Measurements from ENCODE around the gene TCOF1. TPM values are rescaled to one million over a fixed set of nuclear protein-coding genes. Genes with fewer than 3 reads are reported as not detected.

TCOF1 gene
- total and polyA plus RNA-seq, 2 experiments from 2014 or later = 86.8 to 165 TPM

DNA sequence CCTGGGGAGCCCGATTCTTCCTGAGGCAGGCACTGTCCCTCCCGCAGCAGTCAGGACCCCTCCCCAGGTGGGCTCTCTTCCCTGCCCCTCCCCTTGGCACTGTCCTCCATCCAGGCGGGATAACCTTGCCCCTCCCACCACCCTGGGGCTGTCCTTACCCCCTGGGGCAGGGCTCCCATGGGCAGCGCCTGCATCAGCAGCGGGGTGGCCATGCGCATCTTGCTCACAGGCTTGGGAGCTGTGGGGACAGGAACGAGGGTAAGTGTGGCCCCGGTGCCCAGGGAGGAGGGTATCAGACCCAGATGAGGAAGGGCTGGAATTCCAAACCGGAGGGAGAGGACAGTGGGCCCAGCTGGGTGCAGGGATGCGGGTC is 49.2 kb downstream of the TCOF1 start:
- H3K27ac ChIP-seq (ENCODE audit: low read depth) = no peak overlapping the region
- no peaks in the 10 kb centered on the region for H3K79me2 ChIP-seq (replicated peaks; ENCODE audit: insufficient read depth)
- Mint-ChIP-seq H3K4me3 (no peak overlapping the region), H3K27me3 (ENCODE audit: insufficient read depth, low read depth, poor library complexity) (peaks cover 13% of the 10 kb centered on the region), H3K4me1 (peaks cover 26% of the 10 kb centered on the region), H3K36me3 (ENCODE audit: low read depth) (peaks cover 4% of the 10 kb centered on the region), H3K9me3 (no peaks in the 10 kb centered on the region; the same call in 2 of the 3 replicates), H3K27ac (no peak overlapping the region)
- no peaks in the 10 kb centered on the region; the same call in 1 of the 2 replicates for H4K20me1 ChIP-seq (replicated peaks; ENCODE audit: insufficient read depth)
- no peak overlapping the region for H2AFZ ChIP-seq
- H3K27me3 ChIP-seq (ENCODE audit: insufficient read depth) = no peaks in the 10 kb centered on the region
- H3K36me3 ChIP-seq (ENCODE audit: insufficient read depth) = no peaks in the 10 kb centered on the region; the same call in 1 of the 2 replicates
- no peak for ATAC-seq
- DNase-seq (ENCODE audit: low spot score) = no peak
- no peaks in the 10 kb centered on the region for H3K9me2 ChIP-seq (ENCODE audit: insufficient read depth)
- no peak overlapping the region for H3K4me3 ChIP-seq
- H3K4me1 ChIP-seq (ENCODE audit: insufficient read depth) = peaks cover 19% of the 10 kb centered on the region; the same call in 1 of the 2 replicates
- H3K4me2 ChIP-seq = no peak overlapping the region
- TF ChIP-seq, protein P1, sequence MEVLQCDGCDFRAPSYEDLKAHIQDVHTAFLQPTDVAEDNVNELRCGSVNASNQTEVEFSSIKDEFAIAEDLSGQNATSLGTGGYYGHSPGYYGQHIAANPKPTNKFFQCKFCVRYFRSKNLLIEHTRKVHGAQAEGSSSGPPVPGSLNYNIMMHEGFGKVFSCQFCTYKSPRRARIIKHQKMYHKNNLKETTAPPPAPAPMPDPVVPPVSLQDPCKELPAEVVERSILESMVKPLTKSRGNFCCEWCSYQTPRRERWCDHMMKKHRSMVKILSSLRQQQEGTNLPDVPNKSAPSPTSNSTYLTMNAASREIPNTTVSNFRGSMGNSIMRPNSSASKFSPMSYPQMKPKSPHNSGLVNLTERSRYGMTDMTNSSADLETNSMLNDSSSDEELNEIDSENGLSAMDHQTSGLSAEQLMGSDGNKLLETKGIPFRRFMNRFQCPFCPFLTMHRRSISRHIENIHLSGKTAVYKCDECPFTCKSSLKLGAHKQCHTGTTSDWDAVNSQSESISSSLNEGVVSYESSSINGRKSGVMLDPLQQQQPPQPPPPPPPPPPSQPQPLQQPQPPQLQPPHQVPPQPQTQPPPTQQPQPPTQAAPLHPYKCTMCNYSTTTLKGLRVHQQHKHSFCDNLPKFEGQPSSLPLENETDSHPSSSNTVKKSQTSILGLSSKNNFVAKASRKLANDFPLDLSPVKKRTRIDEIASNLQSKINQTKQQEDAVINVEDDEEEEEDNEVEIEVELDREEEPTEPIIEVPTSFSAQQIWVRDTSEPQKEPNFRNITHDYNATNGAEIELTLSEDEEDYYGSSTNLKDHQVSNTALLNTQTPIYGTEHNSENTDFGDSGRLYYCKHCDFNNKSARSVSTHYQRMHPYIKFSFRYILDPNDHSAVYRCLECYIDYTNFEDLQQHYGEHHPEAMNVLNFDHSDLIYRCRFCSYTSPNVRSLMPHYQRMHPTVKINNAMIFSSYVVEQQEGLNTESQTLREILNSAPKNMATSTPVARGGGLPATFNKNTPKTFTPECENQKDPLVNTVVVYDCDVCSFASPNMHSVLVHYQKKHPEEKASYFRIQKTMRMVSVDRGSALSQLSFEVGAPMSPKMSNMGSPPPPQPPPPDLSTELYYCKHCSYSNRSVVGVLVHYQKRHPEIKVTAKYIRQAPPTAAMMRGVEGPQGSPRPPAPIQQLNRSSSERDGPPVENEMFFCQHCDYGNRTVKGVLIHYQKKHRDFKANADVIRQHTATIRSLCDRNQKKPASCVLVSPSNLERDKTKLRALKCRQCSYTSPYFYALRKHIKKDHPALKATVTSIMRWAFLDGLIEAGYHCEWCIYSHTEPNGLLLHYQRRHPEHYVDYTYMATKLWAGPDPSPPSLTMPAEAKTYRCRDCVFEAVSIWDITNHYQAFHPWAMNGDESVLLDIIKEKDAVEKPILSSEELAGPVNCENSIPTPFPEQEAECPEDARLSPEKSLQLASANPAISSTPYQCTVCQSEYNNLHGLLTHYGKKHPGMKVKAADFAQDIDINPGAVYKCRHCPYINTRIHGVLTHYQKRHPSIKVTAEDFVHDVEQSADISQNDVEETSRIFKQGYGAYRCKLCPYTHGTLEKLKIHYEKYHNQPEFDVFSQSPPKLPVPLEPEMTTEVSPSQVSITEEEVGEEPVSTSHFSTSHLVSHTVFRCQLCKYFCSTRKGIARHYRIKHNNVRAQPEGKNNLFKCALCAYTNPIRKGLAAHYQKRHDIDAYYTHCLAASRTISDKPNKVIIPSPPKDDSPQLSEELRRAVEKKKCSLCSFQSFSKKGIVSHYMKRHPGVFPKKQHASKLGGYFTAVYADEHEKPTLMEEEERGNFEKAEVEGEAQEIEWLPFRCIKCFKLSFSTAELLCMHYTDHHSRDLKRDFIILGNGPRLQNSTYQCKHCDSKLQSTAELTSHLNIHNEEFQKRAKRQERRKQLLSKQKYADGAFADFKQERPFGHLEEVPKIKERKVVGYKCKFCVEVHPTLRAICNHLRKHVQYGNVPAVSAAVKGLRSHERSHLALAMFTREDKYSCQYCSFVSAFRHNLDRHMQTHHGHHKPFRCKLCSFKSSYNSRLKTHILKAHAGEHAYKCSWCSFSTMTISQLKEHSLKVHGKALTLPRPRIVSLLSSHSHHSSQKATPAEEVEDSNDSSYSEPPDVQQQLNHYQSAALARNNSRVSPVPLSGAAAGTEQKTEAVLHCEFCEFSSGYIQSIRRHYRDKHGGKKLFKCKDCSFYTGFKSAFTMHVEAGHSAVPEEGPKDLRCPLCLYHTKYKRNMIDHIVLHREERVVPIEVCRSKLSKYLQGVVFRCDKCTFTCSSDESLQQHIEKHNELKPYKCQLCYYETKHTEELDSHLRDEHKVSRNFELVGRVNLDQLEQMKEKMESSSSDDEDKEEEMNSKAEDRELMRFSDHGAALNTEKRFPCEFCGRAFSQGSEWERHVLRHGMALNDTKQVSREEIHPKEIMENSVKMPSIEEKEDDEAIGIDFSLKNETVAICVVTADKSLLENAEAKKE (CRISPR knock-in tag; IDR thresholded peaks at IDR 0.05) = no peak
- TF ChIP-seq ZNF331 (CRISPR knock-in tag; IDR thresholded peaks at IDR 0.05; ENCODE audit: low read depth) (no peak), ETS1 (IDR thresholded peaks at IDR 0.05) (no peak), REST (IDR thresholded peaks at IDR 0.05; ENCODE audit: unreplicated experiment) (no peak), STAT1 (IDR thresholded peaks at IDR 0.05; ENCODE audit: unreplicated experiment) (no peak), JUNB (IDR thresholded peaks at IDR 0.05; ENCODE audit: unreplicated experiment) (no peak), EZH2 (IDR thresholded peaks at IDR 0.05; ENCODE audit: low read depth, unreplicated experiment) (no peak), NANOG (IDR thresholded peaks at IDR 0.05; ENCODE audit: borderline replicate concordance) (no peak), CREB1 (CRISPR knock-in tag; IDR thresholded peaks at IDR 0.05; ENCODE audit: low read depth) (no peak), EZH2phosphoT487 (IDR thresholded peaks at IDR 0.05; ENCODE audit: unreplicated experiment) (no peak), ZNF114 (CRISPR knock-in tag; IDR thresholded peaks at IDR 0.05) (no peak), POLR2AphosphoS5 (IDR thresholded peaks at IDR 0.05; ENCODE audit: low read depth) (no peak)
- TF ChIP-seq, protein P2, sequence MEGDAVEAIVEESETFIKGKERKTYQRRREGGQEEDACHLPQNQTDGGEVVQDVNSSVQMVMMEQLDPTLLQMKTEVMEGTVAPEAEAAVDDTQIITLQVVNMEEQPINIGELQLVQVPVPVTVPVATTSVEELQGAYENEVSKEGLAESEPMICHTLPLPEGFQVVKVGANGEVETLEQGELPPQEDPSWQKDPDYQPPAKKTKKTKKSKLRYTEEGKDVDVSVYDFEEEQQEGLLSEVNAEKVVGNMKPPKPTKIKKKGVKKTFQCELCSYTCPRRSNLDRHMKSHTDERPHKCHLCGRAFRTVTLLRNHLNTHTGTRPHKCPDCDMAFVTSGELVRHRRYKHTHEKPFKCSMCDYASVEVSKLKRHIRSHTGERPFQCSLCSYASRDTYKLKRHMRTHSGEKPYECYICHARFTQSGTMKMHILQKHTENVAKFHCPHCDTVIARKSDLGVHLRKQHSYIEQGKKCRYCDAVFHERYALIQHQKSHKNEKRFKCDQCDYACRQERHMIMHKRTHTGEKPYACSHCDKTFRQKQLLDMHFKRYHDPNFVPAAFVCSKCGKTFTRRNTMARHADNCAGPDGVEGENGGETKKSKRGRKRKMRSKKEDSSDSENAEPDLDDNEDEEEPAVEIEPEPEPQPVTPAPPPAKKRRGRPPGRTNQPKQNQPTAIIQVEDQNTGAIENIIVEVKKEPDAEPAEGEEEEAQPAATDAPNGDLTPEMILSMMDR (conservative IDR thresholded peaks at IDR 0.05; ENCODE audit: low read depth in 2 of 2) = no peak
- H3F3A ChIP-seq (replicated peaks; ENCODE audit: low read depth) = no peaks in the 10 kb centered on the region; the same call in 1 of the 2 replicates

Measured in GM23338 (cell line).